ENCODE results near the gene VANGL2. TPM values are rescaled to one million over a fixed set of nuclear protein-coding genes. Genes with fewer than 3 reads are reported as not detected.
A peak's percentile ranks its signal among the peaks of the same experiment; 100 is the strongest.

VANGL2 gene
- total RNA-seq, 1 donor from 2014 or later = 17.7 TPM

DNA sequence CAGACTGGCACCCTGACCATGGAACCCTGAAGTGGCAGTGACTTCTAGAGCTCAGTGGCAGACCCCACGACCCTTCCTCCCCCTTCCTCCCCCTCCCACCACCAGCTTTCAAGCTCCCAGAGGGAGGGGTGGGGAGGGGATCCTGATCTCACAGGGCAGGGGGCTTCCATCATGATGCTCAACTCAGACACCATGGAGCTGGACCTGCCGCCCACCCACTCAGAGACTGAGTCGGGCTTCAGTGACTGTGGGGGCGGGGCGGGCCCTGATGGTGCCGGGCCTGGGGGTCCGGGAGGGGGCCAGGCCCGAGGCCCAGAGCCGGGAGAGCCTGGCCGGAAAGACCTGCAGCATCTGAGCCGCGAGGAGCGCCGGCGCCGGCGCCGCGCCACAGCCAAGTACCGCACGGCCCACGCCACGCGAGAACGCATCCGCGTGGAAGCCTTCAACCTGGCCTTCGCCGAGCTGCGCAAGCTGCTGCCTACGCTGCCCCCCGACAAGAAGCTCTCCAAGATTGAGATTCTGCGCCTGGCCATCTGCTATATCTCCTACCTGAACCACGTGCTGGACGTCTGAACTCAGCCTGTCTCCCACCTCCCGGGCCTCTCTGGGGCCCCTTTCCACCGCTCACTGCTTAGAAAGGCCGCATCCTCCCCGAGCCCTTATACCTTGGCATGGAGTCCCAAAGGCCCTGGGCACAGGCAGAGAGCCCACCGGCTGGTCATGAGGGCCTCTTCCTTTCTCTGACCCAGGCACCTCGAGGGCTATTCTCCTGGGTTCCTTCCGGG is 29.6 kb upstream of the VANGL2 start:
- Mint-ChIP-seq H3K4me3 (ENCODE audit: unreplicated experiment) (no peak overlapping the region), H3K27ac (ENCODE audit: unreplicated experiment) (no peak overlapping the region), H3K36me3 (ENCODE audit: unreplicated experiment) (no peaks in the 10 kb centered on the region), H3K4me1 (ENCODE audit: unreplicated experiment) (peaks cover 4% of the 10 kb centered on the region), H3K9me3 (ENCODE audit: unreplicated experiment) (no peaks in the 10 kb centered on the region), H3K27me3 (ENCODE audit: unreplicated experiment) (peaks cover 13% of the 10 kb centered on the region)
- TF ChIP-seq, protein P1, sequence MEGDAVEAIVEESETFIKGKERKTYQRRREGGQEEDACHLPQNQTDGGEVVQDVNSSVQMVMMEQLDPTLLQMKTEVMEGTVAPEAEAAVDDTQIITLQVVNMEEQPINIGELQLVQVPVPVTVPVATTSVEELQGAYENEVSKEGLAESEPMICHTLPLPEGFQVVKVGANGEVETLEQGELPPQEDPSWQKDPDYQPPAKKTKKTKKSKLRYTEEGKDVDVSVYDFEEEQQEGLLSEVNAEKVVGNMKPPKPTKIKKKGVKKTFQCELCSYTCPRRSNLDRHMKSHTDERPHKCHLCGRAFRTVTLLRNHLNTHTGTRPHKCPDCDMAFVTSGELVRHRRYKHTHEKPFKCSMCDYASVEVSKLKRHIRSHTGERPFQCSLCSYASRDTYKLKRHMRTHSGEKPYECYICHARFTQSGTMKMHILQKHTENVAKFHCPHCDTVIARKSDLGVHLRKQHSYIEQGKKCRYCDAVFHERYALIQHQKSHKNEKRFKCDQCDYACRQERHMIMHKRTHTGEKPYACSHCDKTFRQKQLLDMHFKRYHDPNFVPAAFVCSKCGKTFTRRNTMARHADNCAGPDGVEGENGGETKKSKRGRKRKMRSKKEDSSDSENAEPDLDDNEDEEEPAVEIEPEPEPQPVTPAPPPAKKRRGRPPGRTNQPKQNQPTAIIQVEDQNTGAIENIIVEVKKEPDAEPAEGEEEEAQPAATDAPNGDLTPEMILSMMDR (IDR thresholded peaks at IDR 0.05) = no peak
- DNase-seq (ENCODE audit: extremely low spot score, unreplicated experiment) = peak; percentile 76

DNA sequence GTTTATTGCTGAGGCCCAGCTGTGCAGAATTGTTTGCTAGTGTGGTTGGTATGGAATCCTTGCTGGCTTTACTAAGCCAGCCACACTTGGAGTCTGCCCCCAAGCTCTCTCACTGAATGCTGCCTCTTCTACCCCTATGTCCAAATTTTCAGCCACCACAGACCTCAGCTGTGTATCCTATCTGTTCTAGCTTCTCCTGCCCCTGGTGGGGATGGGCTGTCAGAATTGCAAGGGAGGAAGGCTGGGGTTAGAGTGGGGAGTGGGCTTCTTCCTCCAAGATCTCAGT is 29.1 kb upstream of the VANGL2 start:
- Mint-ChIP-seq H3K27me3 (ENCODE audit: unreplicated experiment) (peaks cover 13% of the 10 kb centered on the region), H3K36me3 (ENCODE audit: unreplicated experiment) (no peaks in the 10 kb centered on the region), H3K4me3 (ENCODE audit: unreplicated experiment) (no peak overlapping the region), H3K9me3 (ENCODE audit: unreplicated experiment) (no peaks in the 10 kb centered on the region), H3K4me1 (ENCODE audit: unreplicated experiment) (peaks cover 9% of the 10 kb centered on the region), H3K27ac (ENCODE audit: unreplicated experiment) (no peak overlapping the region)
- TF ChIP-seq, protein P1 (IDR thresholded peaks at IDR 0.05) = no peak
- peak; percentile 74 for DNase-seq (ENCODE audit: extremely low spot score, unreplicated experiment)

DNA sequence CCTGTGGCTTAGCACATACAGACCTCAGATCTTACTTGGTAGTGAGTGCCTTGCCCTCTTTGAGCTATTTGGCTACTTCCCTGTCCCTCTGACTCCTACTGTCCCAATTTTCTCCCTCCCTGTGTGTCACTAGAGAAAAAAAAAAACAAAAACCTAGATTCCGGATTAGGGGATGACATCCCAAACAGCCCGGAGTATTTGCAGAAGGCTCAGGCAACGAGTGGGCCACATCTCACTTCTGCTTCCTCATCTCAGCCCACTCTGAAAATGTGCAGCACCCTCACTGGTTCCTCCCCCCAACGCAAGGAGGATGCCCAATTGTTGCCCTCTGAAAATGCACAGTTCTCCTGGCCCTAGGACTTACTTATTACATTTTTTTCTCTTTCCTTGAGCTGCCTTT is 28.6 kb upstream of the VANGL2 start:
- DNase-seq (ENCODE audit: extremely low spot score, unreplicated experiment) = peak; percentile 13
- H3K36me3 Mint-ChIP-seq (ENCODE audit: unreplicated experiment) = no peaks in the 10 kb centered on the region
- peaks cover 13% of the 10 kb centered on the region for H3K27me3 Mint-ChIP-seq (ENCODE audit: unreplicated experiment)
- no peaks in the 10 kb centered on the region for H3K9me3 Mint-ChIP-seq (ENCODE audit: unreplicated experiment)
- peaks cover 11% of the 10 kb centered on the region for H3K4me1 Mint-ChIP-seq (ENCODE audit: unreplicated experiment)
- TF ChIP-seq, protein P1 (IDR thresholded peaks at IDR 0.05) = no peak
- H3K27ac Mint-ChIP-seq (ENCODE audit: unreplicated experiment) = no peak overlapping the region
- no peak overlapping the region for H3K4me3 Mint-ChIP-seq (ENCODE audit: unreplicated experiment)

DNA sequence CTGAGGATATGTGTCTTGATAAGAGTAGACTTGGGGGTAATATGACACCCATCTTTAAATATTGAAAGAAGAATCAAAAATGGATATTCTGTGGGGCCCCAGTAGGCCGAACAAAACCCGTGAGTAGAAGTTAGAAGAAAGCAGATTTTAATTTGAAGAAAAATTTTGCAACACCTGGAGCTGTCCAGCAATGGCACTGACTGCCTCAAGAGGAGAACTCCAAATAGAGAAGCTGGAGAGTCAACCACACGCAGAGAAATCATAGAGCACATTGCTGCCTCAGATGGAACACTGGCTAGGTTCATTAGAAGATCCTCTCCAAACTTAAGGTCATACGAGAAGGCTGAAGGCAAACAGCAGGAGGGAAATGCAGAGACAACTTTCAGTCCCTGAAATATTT is 26.7 kb upstream of the VANGL2 start:
- Mint-ChIP-seq H3K4me3 (ENCODE audit: unreplicated experiment) (no peak overlapping the region), H3K27ac (ENCODE audit: unreplicated experiment) (no peak overlapping the region), H3K4me1 (ENCODE audit: unreplicated experiment) (peaks cover 11% of the 10 kb centered on the region), H3K36me3 (ENCODE audit: unreplicated experiment) (no peaks in the 10 kb centered on the region), H3K9me3 (ENCODE audit: unreplicated experiment) (no peaks in the 10 kb centered on the region), H3K27me3 (ENCODE audit: unreplicated experiment) (peaks cover 11% of the 10 kb centered on the region)
- peak; percentile 2 for DNase-seq (ENCODE audit: extremely low spot score, unreplicated experiment)
- TF ChIP-seq, protein P1 (IDR thresholded peaks at IDR 0.05) = no peak

DNA sequence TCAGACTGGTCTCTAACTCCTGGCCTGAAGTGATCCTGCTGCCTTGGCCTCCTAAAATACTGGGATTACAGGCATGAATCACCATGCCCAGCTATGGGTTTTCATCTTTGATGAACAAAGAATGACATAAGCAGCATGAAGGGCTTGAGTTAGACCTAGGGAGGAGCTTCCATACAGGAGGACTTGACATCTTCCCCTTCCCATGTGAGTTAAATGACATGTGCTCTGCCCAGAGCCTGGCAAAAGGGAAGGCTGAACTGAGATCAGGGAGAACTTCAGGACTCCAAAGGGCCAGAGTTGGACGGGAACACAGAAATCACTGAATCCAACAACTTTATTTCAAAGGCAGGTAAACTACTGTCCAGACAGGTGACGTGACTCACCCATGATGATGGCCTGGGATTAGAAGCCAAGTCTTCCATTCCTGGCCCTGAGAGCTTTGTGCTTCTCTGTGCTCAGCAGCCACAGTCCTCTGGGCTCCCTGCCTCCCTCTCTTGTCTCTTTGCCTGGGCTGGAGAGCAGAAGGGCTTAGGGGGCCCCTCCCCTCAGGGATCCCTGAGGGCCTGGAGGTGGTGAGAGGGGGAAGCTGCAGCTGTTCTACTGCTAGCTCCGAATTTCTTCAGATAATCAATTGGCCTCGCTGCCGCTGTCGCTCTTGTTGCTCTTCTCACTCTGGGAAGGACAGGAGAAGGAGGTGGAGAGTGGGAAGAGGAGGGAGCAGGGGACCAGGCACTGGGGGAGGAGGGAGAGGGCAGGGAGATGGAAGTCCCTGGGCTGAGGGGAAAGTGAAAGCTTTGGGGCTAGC is 25.9 kb upstream of the VANGL2 start:
- peaks cover 12% of the 10 kb centered on the region for H3K27me3 Mint-ChIP-seq (ENCODE audit: unreplicated experiment)
- H3K4me1 Mint-ChIP-seq (ENCODE audit: unreplicated experiment) = peaks cover 11% of the 10 kb centered on the region
- no peak overlapping the region for H3K4me3 Mint-ChIP-seq (ENCODE audit: unreplicated experiment)

More for the DNA sequence above, 25.9 kb upstream of the VANGL2 start:
- TF ChIP-seq, protein P1 (IDR thresholded peaks at IDR 0.05) = no peak
- H3K27ac Mint-ChIP-seq (ENCODE audit: unreplicated experiment) = no peak overlapping the region
- H3K9me3 Mint-ChIP-seq (ENCODE audit: unreplicated experiment) = no peaks in the 10 kb centered on the region
- peak; percentile 70 for DNase-seq (ENCODE audit: extremely low spot score, unreplicated experiment)
- no peaks in the 10 kb centered on the region for H3K36me3 Mint-ChIP-seq (ENCODE audit: unreplicated experiment)

Data from osteocyte (in vitro differentiated cells).